Measurements from ENCODE around the gene UAP1L1. TPM values are rescaled to one million over a fixed set of nuclear protein-coding genes. Genes with fewer than 3 reads are reported as not detected.
"Not testable (repeated sequence)": the region's sequence is repeated elsewhere in the genome, so short reads cannot be mapped to it uniquely, and the experiment has no call there.

The UAP1L1 gene
- total and polyA plus RNA-seq, 2 of the 8 experiments (the other 6 are each of a cell fraction or from before 2014, with no cell fraction given): 2.0 to 5.4 TPM

DNA sequence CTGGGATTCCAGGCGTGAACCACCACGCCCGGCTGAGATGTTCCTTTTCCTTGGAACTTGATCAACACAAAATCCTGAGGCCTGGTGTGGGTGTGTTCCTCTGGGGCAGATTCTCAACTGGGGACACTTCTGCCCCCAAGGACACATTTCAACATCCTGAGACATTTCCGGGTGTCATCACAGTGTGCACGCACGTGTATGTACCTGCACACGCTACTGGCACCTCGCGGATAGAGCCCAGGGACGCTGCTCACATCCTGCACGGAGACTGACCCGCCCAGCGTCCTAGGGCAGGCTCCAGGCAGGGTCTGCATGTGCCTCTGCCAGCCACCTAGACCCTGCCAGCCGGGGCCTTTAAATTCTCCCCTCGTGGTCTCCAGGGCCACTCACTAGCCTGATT is 14.9 kb upstream of the UAP1L1 start (continued):
- TF ChIP-seq, protein P1, sequence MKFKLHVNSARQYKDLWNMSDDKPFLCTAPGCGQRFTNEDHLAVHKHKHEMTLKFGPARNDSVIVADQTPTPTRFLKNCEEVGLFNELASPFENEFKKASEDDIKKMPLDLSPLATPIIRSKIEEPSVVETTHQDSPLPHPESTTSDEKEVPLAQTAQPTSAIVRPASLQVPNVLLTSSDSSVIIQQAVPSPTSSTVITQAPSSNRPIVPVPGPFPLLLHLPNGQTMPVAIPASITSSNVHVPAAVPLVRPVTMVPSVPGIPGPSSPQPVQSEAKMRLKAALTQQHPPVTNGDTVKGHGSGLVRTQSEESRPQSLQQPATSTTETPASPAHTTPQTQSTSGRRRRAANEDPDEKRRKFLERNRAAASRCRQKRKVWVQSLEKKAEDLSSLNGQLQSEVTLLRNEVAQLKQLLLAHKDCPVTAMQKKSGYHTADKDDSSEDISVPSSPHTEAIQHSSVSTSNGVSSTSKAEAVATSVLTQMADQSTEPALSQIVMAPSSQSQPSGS (IDR thresholded peaks at IDR 0.05; ENCODE audit: low read length): no peak
- no peak for TF ChIP-seq KDM5A (IDR thresholded peaks at IDR 0.05; ENCODE audit: low read length)
- TF ChIP-seq SRF (IDR thresholded peaks at IDR 0.05; ENCODE audit: low read depth, low read length): no peak

DNA sequence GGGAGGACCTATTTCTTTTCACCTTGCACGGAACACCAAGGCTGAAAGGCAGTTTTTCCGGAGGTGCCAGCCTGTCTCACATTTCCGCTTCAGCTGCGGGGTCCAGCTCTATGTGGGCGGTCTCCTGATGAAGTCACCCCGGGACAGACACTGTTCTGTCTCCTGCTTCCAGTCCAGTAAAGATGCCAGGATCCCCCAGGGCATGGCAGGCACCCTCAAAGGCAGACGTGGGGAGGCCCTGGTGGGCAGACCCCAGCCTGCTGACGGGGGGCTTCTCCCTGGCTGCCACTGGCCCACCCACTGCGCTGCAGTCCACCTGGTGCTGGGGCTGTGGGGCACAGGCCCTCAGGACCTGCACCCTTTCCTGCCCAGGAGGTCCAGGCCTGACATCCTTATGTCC is 14.5 kb upstream of the UAP1L1 start:
- not testable (repeated sequence) for H2BK120ac ChIP-seq (replicated peaks; ENCODE audit: low read depth, low read length); H3K4me2 ChIP-seq (ENCODE audit: insufficient read depth in 1 of 2, low read depth in 2 of 2, low read length in 2 of 2); H3K79me1 ChIP-seq (ENCODE audit: low read depth, low read length); H2BK12ac ChIP-seq (ENCODE audit: low read depth, low read length); H2AFZ ChIP-seq (ENCODE audit: low read length); H3K14ac ChIP-seq (ENCODE audit: insufficient read length); H2BK20ac ChIP-seq (ENCODE audit: low read length); FAIRE-seq; H3K4me3 ChIP-seq (ENCODE audit: extremely low read depth in 1 of 4, insufficient read depth in 2 of 4, low read depth in 3 of 4, low read length in 4 of 4); H3K27ac ChIP-seq (ENCODE audit: low read depth, low read length); H4K5ac ChIP-seq (ENCODE audit: insufficient read length, low read depth, low read length); DNase-seq (ENCODE audit: low read depth in 1 of 2, low spot score in 2 of 2); H3K9ac ChIP-seq (replicated peaks in 1 of 4; ENCODE audit: extremely low read depth in 1 of 4, low read depth in 3 of 4, low read length in 3 of 4); H3K4ac ChIP-seq (replicated peaks; ENCODE audit: insufficient read length, low read depth, low read length); H2BK5ac ChIP-seq (ENCODE audit: low read depth, low read length); H3K23ac ChIP-seq (ENCODE audit: insufficient read length); H3K36me3 ChIP-seq (ENCODE audit: control insufficient read depth in 2 of 4, insufficient read depth in 4 of 4, low read length in 3 of 4); H3K27me3 ChIP-seq (replicated peaks in 1 of 4; ENCODE audit: control insufficient read depth in 3 of 4, extremely low read depth in 1 of 4, insufficient read depth in 3 of 4, low read length in 3 of 4); H2BK15ac ChIP-seq (ENCODE audit: low read length); H3K56ac ChIP-seq (replicated peaks; ENCODE audit: insufficient read length, low read depth, low read length); H4K91ac ChIP-seq (replicated peaks; ENCODE audit: insufficient read length, low read length); H3K79me2 ChIP-seq (ENCODE audit: control insufficient read depth in 1 of 2, insufficient read depth in 2 of 2, low read length in 2 of 2); H3K9me3 ChIP-seq (ENCODE audit: insufficient read depth in 2 of 2, low read depth in 1 of 2, low read length in 1 of 2); H3K18ac ChIP-seq (ENCODE audit: extremely low read depth, low read length); H3K23me2 ChIP-seq (ENCODE audit: low read depth, low read length); H4K8ac ChIP-seq (ENCODE audit: extremely low read depth, insufficient read depth, low read length); H2AK5ac ChIP-seq (ENCODE audit: low read depth, low read length); H3K4me1 ChIP-seq (replicated peaks in 1 of 4; ENCODE audit: control insufficient read depth in 3 of 4, insufficient read depth in 4 of 4, low read length in 3 of 4)
- H4K20me1 ChIP-seq (replicated peaks in 1 of 2; ENCODE audit: control insufficient read depth in 1 of 2, insufficient read depth in 2 of 2, low read length in 2 of 2): peaks cover 8 to 10% of the 10 kb centered on the region in 2 experiments
- CTCF ChIA-PET (ENCODE audit: partially characterized antibody): interaction anchor here (0.7 to 13.5 kb wide), 8 partner anchors 13 to 76 kb away, joined by 3 to 291 read pairs (median 40); partner anchors contain the start of genes ABCA2, FUT7, GRIN1 and MAN1B1
- POLR2A ChIA-PET (ENCODE audit: partially characterized antibody): interaction anchor here (1.1 to 1.5 kb wide), 2 partner anchors 10 to 43 kb away, joined by 3 read pairs; no protein-coding TSS in a partner anchor
- WGBS, 2 experiments (ENCODE audit: extremely low coverage in 1 of 2, insufficient coverage in 1 of 2, insufficient read length in 1 of 2, insufficient replicate concordance in 2 of 2, low coverage in 1 of 2, low lambda C conversion rate in 2 of 2, missing lambda C conversion rate in 1 of 2): 90% methylated on average over 4 of the region's 9 CpGs; no CpG with 5 or more reads in 1 of the 2 experiments
